Loucy (cell line): ENCODE measurements around the gene TRPV5.

Source experiments
- CTCF ChIP-seq: fragments of 200-600 bp; sonication (generic); conservative IDR thresholded peaks from 2 replicates; pipeline ENCODE4 v1.5.1; 2014; ENCODE audit warnings: mild to moderate bottlenecking, antibody characterized with exemption, low read length
- EZH2phosphoT487 ChIP-seq: fragments of 200-600 bp; IDR thresholded peaks from 2 replicates; pipeline ENCODE4 v1.6.1; 2018; ENCODE audit warnings: antibody characterized with exemption, mild to moderate bottlenecking, moderate library complexity, borderline replicate concordance

GRCh38 chr7:142885311-142886230 is 48.0 kb downstream of the TRPV5 start, which contains the start of gene TRPV6:
- TF ChIP-seq CTCF (no peak), EZH2phosphoT487 (no peak)
